Measurements from ENCODE around the gene CRELD1. TPM values are rescaled to one million over a fixed set of nuclear protein-coding genes. Genes with fewer than 3 reads are reported as not detected.

CRELD1 gene
- total RNA-seq: 10 to 100 TPM; 54.3 to 80.0 (median 64.6) TPM

GRCh38 chr3:9933561-9934234, at the start of gene CRELD1:
Gene CRELD1 (plus strand): TSS chr3:9933834. CDS start chr3:9934439, 605 bp downstream.
- Histone ChIP-seq H3K9me3 (no peaks in the 10 kb centered on the region), H3K4me3 (peak within 1 kb of the TSS; percentile 46 to 79), H3K36me3 (peaks cover 0 to 54% of the 10 kb centered on the region in 2 donors), H3K27ac (peak within 1 kb of the TSS; percentile 71 to 97 (median 94)), H3K27me3 (no peaks in the 10 kb centered on the region), H3K4me1 (peaks cover 0 to 39% (median 24%) of the 10 kb centered on the region in 3 donors)
- ATAC-seq: peak; percentile 94
- TF ChIP-seq POLR2AphosphoS5 (IDR thresholded peaks at IDR 0.05) (peak; percentile 95), POLR2A (IDR thresholded peaks at IDR 0.05) (peak; percentile 84 to 85), EP300 (IDR thresholded peaks at IDR 0.05) (no peak), CTCF (IDR thresholded peaks at IDR 0.05) (no peak)
- WGBS, 2 donors (ENCODE audit: low coverage in 1 of 2): 1% methylated on average over 10 to 12 of the region's 50 CpGs

- H3K27ac ChIP-seq: no peak overlapping the region
- WGBS, 2 donors (ENCODE audit: low coverage in 1 of 2): 54 to 78% methylated on average over 5 to 6 of the region's 11 CpGs
- H3K4me3 ChIP-seq: no peak overlapping the region
- no peaks in the 10 kb centered on the region for H3K9me3 ChIP-seq
- no peaks in the 10 kb centered on the region for H3K4me1 ChIP-seq
- peak; percentile 80 for ATAC-seq
- no peaks in the 10 kb centered on the region for H3K27me3 ChIP-seq
- H3K36me3 ChIP-seq: no peaks in the 10 kb centered on the region
- TF ChIP-seq CTCF (IDR thresholded peaks at IDR 0.05) (no peak), EP300 (IDR thresholded peaks at IDR 0.05) (no peak), POLR2AphosphoS5 (IDR thresholded peaks at IDR 0.05) (no peak), POLR2A (IDR thresholded peaks at IDR 0.05) (no peak)
Observed at GRCh38 chr3:9884555-9885165, 49.0 kb upstream of the CRELD1 start.

- Histone ChIP-seq H3K36me3 (no peaks in the 10 kb centered on the region), H3K4me1 (peaks cover 0 to 10% (median 0%) of the 10 kb centered on the region in 3 donors), H3K27me3 (no peaks in the 10 kb centered on the region), H3K4me3 (no peak overlapping the region), H3K27ac (no peak overlapping the region), H3K9me3 (no peaks in the 10 kb centered on the region)
- TF ChIP-seq EP300 (IDR thresholded peaks at IDR 0.05): no peak
- TF ChIP-seq POLR2AphosphoS5 (IDR thresholded peaks at IDR 0.05): no peak
- TF ChIP-seq POLR2A (IDR thresholded peaks at IDR 0.05): no peak
- TF ChIP-seq CTCF (IDR thresholded peaks at IDR 0.05): no peak
- no peak for ATAC-seq
Observed at GRCh38 chr3:9886328-9886727, 47.3 kb upstream of the CRELD1 start.

- H3K27ac ChIP-seq: no peak overlapping the region
- TF ChIP-seq CTCF (IDR thresholded peaks at IDR 0.05): no peak
- TF ChIP-seq POLR2A (IDR thresholded peaks at IDR 0.05): no peak
- TF ChIP-seq POLR2AphosphoS5 (IDR thresholded peaks at IDR 0.05): no peak
- no peak for TF ChIP-seq EP300 (IDR thresholded peaks at IDR 0.05)
- no peak overlapping the region for H3K4me3 ChIP-seq
- peaks cover 0 to 21% (median 0%) of the 10 kb centered on the region in 3 donors for H3K4me1 ChIP-seq
- peaks cover 0 to 2% of the 10 kb centered on the region in 2 donors for H3K36me3 ChIP-seq
- 78 to 91% methylated on average over 5 of the region's 5 CpGs for WGBS, 2 donors (ENCODE audit: low coverage in 1 of 2)
- H3K9me3 ChIP-seq: no peaks in the 10 kb centered on the region
- H3K27me3 ChIP-seq: no peaks in the 10 kb centered on the region
- ATAC-seq: no peak
Observed at GRCh38 chr3:9887480-9887879, 46.2 kb upstream of the CRELD1 start.

GRCh38 chr3:9888540-9888939, 45.1 kb upstream of the CRELD1 start:
- Histone ChIP-seq H3K27me3 (no peaks in the 10 kb centered on the region), H3K36me3 (peaks cover 0 to 12% of the 10 kb centered on the region in 2 donors), H3K9me3 (no peaks in the 10 kb centered on the region), H3K4me3 (no peak overlapping the region), H3K4me1 (peaks cover 0 to 30% (median 0%) of the 10 kb centered on the region in 3 donors), H3K27ac (no peak overlapping the region)
- 85% methylated on average over 3 of the region's 3 CpGs; no CpG with 5 or more reads in 1 of the 2 donors for WGBS, 2 donors (ENCODE audit: low coverage in 1 of 2)
- ATAC-seq: no peak
- TF ChIP-seq POLR2AphosphoS5 (IDR thresholded peaks at IDR 0.05) (no peak), EP300 (IDR thresholded peaks at IDR 0.05) (no peak), CTCF (IDR thresholded peaks at IDR 0.05) (no peak), POLR2A (IDR thresholded peaks at IDR 0.05) (no peak)

All from gastroesophageal sphincter (tissue), 4 donors.